Measurements from ENCODE around the gene R3HDM2. TPM values are rescaled to one million over a fixed set of nuclear protein-coding genes. Genes with fewer than 3 reads are reported as not detected.

The R3HDM2 gene
- polyA plus RNA-seq, 1 experiment, result 20.0 TPM

GRCh38 chr12:57219205-57219992 is 211.4 kb downstream of the R3HDM2 start:
- no peak for DNase-seq (ENCODE audit: low read depth, low spot score)
- CTCF ChIA-PET, result interaction anchor here (1.0 to 1.4 kb wide), 2 partner anchors 20 to 23 kb away, joined by 6 to 9 read pairs; no protein-coding TSS in a partner anchor
- Histone ChIP-seq H3K4me3 (ENCODE audit: low read depth, low read length) (no peak overlapping the region), H3K27ac (ENCODE audit: low read depth, low read length) (no peak overlapping the region), H3K9me3 (ENCODE audit: control insufficient read depth, insufficient read depth, low read length) (no peaks in the 10 kb centered on the region; the same call in 1 of the 2 replicates), H3K27me3 (ENCODE audit: control insufficient read depth, insufficient read depth, low read length) (peaks cover 61% of the 10 kb centered on the region)
- TF ChIP-seq, protein P1, sequence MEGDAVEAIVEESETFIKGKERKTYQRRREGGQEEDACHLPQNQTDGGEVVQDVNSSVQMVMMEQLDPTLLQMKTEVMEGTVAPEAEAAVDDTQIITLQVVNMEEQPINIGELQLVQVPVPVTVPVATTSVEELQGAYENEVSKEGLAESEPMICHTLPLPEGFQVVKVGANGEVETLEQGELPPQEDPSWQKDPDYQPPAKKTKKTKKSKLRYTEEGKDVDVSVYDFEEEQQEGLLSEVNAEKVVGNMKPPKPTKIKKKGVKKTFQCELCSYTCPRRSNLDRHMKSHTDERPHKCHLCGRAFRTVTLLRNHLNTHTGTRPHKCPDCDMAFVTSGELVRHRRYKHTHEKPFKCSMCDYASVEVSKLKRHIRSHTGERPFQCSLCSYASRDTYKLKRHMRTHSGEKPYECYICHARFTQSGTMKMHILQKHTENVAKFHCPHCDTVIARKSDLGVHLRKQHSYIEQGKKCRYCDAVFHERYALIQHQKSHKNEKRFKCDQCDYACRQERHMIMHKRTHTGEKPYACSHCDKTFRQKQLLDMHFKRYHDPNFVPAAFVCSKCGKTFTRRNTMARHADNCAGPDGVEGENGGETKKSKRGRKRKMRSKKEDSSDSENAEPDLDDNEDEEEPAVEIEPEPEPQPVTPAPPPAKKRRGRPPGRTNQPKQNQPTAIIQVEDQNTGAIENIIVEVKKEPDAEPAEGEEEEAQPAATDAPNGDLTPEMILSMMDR (IDR thresholded peaks at IDR 0.05; ENCODE audit: low read depth, low read length), result no peak
- POLR2A ChIA-PET, result interaction anchor here (2.8 kb wide), 1 partner anchor 11 kb away, joined by 16 read pairs; the partner anchor contains the start of gene SHMT2

DNA sequence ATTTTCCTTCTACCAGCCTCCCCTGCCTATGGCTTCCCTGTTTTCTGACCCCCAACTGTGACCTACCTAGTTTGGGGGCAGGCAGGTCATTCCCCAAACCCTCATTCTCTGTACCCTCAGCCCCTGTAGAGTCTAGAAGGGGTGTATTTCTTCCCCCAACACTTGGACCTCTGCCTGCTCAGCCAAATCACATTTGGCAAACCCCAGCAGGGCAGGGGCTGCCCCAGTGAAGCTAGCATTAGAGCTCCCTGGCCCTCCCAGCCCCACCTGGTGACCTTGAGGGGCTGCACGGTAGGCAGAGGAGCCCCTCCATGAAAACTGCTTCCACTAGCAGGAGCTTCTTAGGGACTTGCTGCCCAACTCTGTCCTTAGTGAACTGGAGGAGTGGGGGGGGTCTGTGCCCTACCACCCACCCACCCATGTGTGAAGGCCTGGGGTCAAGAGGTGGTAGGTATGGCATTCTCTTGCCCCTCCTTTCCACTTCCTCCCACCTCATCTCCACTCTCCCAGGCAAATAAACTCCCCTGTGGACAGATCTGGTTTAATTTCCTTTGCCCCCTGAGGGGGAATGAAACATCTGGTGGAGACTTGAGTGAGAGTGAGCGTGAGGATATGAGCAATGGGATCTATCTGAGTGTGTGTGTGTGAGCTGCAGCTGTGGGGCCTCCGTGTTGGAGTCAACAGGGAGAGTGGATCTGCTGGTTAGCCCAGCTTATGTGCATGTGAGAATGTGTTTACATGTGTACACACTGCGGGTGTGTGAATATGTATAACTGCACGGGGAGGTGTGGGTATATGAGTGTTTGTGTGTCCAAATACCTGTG is 212.6 kb downstream of the R3HDM2 start:
- H3K9me3 ChIP-seq (ENCODE audit: control insufficient read depth, insufficient read depth, low read length), result no peaks in the 10 kb centered on the region; the same call in 1 of the 2 replicates
- peaks cover 63% of the 10 kb centered on the region for H3K27me3 ChIP-seq (ENCODE audit: control insufficient read depth, insufficient read depth, low read length)
- no peak for DNase-seq (ENCODE audit: low read depth, low spot score)
- H3K4me3 ChIP-seq (ENCODE audit: low read depth, low read length), result peak overlapping the region; percentile 61; the same call in 1 of the 2 replicates
- ChIA-PET CTCF (interaction anchor here (1.1 to 7.0 kb wide), 2 partner anchors 23 to 43 kb away, joined by 6 to 161 read pairs; a partner anchor contains a TSS), POLR2A (interaction anchor here (2.8 kb wide), 1 partner anchor 12 kb away, joined by 16 read pairs; the partner anchor contains the start of gene SHMT2)
- TF ChIP-seq, protein P1 (IDR thresholded peaks at IDR 0.05; ENCODE audit: low read depth, low read length), result no peak
- no peak overlapping the region for H3K27ac ChIP-seq (ENCODE audit: low read depth, low read length)

DNA sequence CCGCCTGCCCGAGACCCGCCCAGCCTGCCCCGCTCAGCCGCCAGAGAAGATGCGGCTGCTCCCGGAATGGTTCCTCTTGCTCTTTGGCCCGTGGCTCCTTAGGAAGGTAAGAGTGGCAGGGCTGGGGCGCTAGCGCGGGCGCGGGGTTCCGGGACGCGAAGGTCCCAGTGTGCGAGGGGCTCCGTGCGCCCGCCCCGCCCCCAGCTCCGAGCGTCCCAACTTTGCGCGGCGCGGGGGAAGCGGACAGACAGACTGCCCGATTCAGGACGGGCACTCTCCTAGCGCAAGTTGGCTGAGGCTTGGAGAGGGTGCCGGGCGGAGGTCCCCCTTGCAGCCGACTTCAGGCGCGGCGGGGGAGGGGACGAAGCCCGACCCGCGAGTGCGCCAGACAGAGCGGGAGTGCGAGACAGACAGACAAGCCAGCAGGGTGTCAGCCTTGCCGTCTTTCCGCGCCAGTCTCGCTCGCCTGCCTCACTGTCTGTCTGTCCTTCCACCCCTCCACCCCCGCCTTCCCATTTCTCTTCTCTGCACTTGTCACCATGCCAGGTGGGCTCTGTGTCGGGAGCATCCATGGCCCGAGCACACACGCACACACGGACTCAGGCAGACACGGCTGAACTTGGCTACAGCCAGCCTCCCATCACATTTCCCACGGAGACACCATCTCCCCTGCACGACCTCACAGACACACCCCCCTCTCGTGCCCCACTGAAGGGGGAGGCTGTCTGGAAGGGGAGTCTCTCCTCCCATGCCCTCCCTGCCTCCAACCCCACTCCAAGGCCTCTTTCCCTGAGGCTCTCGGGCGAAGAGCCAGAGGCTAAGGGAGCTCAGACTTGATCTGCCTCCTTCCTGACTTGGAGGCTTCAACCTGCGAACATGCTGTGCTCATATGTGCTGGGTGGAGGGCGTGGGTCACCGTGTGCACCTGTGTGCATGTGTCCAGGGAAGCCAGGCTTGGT is 213.6 kb downstream of the R3HDM2 start:
- ChIA-PET POLR2A (interaction anchor here (2.8 to 4.7 kb wide), 2 partner anchors 13 kb away, joined by 16 to 24 read pairs; partner anchors contain the start of gene SHMT2), CTCF (interaction anchor here (1.1 to 7.0 kb wide), 2 partner anchors 24 to 44 kb away, joined by 6 to 161 read pairs; a partner anchor contains a TSS)
- no peak for DNase-seq (ENCODE audit: low read depth, low spot score)
- Histone ChIP-seq H3K4me3 (ENCODE audit: low read depth, low read length) (peak overlapping the region; percentile 61), H3K27me3 (ENCODE audit: control insufficient read depth, insufficient read depth, low read length) (peaks cover 58% of the 10 kb centered on the region), H3K9me3 (ENCODE audit: control insufficient read depth, insufficient read depth, low read length) (no peaks in the 10 kb centered on the region; the same call in 1 of the 2 replicates), H3K27ac (ENCODE audit: low read depth, low read length) (no peak overlapping the region)
- TF ChIP-seq, protein P1 (IDR thresholded peaks at IDR 0.05; ENCODE audit: low read depth, low read length), result no peak

- Histone ChIP-seq H3K4me3 (ENCODE audit: low read depth, low read length) (peak within 1 kb of the TSS; percentile 61), H3K9me3 (ENCODE audit: control insufficient read depth, insufficient read depth, low read length) (no peaks in the 10 kb centered on the region; the same call in 1 of the 2 replicates), H3K27ac (ENCODE audit: low read depth, low read length) (no peak within 1 kb of the TSS), H3K27me3 (ENCODE audit: control insufficient read depth, insufficient read depth, low read length) (peaks cover 50% of the 10 kb centered on the region)
- ChIA-PET POLR2A (interaction anchor here (0.7 to 4.7 kb wide), 4 partner anchors 10 to 26 kb away, joined by 3 to 24 read pairs (median 4); partner anchors contain the start of gene SHMT2), CTCF (interaction anchor here (7.0 kb wide), 1 partner anchor 25 kb away, joined by 161 read pairs; a partner anchor contains a TSS)
- TF ChIP-seq, protein P1 (IDR thresholded peaks at IDR 0.05; ENCODE audit: low read depth, low read length), result no peak
- no peak for DNase-seq (ENCODE audit: low read depth, low spot score)
Observed at GRCh38 chr12:57216014-57216911, 214.6 kb downstream of the R3HDM2 start, which contains the start of gene NXPH4. NXPH4 (plus strand) TSS chr12:57216794; CDS start chr12:57216970, 176 bp downstream.
